HAP-1 (cell line): ENCODE results near the gene SLC6A20.

Source experiments
- DNase-seq, 2 experiments: peaks; one replicate each; pipeline ENCODE4 v3.0.0-alpha.2; 2016 to 2020; ENCODE audit warnings: low spot score in 2 of 2
- H3K27me3 ChIP-seq: fragments of 250-450 bp; sonication (Bioruptor Pico); 2 replicates; pipeline ENCODE4 v1.5.1; 2020; ENCODE audit warnings: low read depth, mild to moderate bottlenecking, moderate library complexity
- H3K36me3 ChIP-seq: fragments of 250-450 bp; sonication (Bioruptor Pico); replicated peaks from 2 replicates; pipeline ENCODE4 v1.5.1; 2020; ENCODE audit warnings: mild to moderate bottlenecking
- H3K4me1 ChIP-seq: fragments of 250-450 bp; sonication (Bioruptor Pico); 2 replicates; pipeline ENCODE4 v1.5.1; 2020; ENCODE audit warnings: mild to moderate bottlenecking
- H3K4me3 ChIP-seq: fragments of 250-450 bp; sonication (Bioruptor Pico); 2 replicates; pipeline ENCODE4 v1.5.1; 2020; ENCODE audit warnings: mild to moderate bottlenecking, moderate library complexity
- H3K9me3 ChIP-seq: fragments of 250-450 bp; sonication (Bioruptor Pico); 2 replicates; pipeline ENCODE4 v1.5.1; 2020; ENCODE audit warnings: mild to moderate bottlenecking, moderate library complexity
- in situ Hi-C: fragments of 300-500 bp; cut with MboI; formaldehyde crosslinking; loops from 3 replicates; pipeline ENCODE4 v1.14.3; 2020; ENCODE audit warnings: low sequenced_read_pairs, inconsistent platforms, mixed read lengths

SLC6A20 gene

DNA sequence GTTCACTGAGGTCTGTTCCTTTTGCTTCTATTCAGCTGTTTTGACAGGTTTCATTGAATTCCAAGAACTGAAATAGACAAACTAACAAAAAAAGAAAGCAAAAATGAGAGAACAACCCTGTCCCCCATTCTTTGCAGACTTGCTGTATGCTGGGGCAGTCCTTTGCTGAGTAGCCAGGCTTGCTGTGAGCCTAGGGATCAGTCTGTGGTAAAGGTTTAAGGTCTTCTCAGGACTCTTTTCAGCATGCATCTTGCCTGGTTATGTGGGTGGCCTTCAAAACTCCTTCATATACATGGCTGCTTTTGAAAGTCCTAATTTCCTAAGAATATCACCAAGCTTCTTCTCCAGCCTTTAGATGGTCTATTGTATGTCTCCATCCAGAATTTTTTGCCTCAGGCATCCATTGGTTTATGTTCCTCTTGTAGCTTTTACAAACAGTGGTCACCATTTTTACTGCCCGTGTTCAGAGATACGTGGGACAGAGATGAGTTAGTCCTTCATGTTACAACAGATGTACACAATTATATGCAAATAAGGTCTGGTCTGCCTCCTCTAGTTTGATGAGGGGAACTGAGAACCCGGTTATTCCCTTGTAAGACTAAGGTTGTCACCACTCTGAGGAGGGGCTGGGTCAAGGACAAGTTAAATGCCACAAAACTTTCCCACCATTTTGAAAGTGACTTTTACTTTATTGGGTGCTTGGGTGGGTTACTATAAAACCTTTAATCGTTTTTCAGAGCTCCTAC is 65.8 kb downstream of the SLC6A20 start:
- Histone ChIP-seq H3K4me1 (no peaks in the 10 kb centered on the region), H3K36me3 (peaks cover 36% of the 10 kb centered on the region), H3K27me3 (no peaks in the 10 kb centered on the region), H3K4me3 (no peak overlapping the region), H3K9me3 (no peaks in the 10 kb centered on the region)
- no peak for DNase-seq
- in situ Hi-C loops, result no loop called here

DNA sequence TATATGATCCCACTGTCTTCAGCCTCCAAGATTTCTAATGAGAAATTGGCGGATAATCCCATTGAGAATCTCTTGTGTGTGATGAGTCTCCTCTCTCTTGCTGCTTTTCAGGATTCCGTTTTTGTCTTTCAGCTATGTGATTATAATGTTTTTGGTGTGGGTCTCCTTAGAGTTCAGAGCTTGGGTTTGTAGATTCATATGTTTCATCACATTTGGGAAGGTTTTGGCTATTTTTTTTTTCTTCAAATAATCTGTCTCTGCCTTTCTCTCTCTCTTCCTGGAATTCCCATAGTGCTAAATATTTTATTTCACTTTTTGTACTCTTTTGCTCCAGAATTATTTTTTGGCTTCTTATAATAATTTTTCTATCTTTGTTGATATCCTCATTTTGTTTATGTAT is 66.7 kb downstream of the SLC6A20 start:
- Histone ChIP-seq H3K4me1 (no peaks in the 10 kb centered on the region), H3K27me3 (no peaks in the 10 kb centered on the region), H3K36me3 (peaks cover 37% of the 10 kb centered on the region), H3K4me3 (no peak overlapping the region), H3K9me3 (no peaks in the 10 kb centered on the region)
- no peak for DNase-seq
- in situ Hi-C loops, result no loop called here

DNA sequence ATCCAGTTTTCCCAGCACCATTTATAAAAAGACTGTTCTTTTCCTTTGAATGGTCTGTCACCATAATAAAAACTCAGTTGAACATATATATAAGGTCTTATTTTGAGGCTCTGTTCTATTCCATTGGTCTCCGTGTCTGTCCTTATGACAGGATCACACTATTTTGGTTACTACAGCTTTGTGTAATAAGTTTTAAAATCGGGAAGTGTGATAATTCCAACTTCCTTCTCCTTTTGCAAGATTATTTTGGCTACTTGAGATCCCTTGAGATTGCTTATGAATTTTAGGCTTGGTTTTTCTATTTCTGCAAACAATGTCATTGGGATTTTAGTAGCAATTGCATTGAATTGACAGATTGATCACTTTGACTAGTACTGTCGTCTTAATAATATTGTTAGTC is 71.4 kb downstream of the SLC6A20 start:
- Histone ChIP-seq H3K9me3 (no peaks in the 10 kb centered on the region), H3K27me3 (no peaks in the 10 kb centered on the region), H3K4me3 (no peak overlapping the region), H3K4me1 (no peaks in the 10 kb centered on the region), H3K36me3 (peaks cover 31% of the 10 kb centered on the region)
- no peak for DNase-seq
- in situ Hi-C loops, result no loop called here

DNA sequence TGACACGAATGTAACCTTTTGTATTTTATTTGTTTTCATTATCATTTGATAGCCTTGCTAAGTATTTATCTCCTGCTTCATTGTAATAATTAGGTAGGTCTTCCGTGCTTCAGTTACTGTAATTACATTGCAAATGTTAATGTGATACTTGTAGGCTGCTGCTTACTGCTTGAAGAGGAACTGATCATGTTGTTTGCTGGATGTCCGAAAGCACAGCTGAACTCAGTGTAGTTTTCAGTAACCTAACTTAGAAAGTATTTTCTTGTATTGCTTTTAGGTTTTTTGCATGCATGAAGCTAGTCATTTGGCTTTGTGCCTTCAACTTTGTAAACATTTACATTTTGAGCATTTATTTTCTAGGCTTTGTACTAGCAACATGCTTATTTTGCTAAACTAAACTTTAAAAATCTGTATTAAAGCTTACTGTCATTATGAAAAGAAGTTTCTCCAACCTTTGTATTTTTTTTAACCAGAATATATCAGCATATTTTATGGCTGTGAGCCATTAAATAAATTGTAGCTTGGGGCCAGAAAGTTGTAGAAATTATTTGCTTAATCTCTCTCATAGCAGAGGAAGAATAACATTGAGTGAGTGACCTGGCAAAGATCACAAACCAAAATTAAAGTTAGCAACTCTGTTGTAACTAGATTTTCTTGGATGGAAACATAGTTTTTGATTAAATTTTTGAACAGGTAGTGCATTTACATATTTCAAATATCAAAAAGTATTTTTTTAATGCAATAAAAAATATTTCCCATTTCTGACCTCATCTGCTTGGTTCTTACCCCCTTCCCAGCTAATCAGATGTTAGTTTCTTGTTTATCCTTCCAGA is 76.5 kb downstream of the SLC6A20 start:
- Histone ChIP-seq H3K9me3 (no peaks in the 10 kb centered on the region), H3K36me3 (peaks cover 32% of the 10 kb centered on the region), H3K4me1 (no peaks in the 10 kb centered on the region), H3K4me3 (no peak overlapping the region), H3K27me3 (no peaks in the 10 kb centered on the region)
- in situ Hi-C loops, result no loop called here
- DNase-seq, result no peak

DNA sequence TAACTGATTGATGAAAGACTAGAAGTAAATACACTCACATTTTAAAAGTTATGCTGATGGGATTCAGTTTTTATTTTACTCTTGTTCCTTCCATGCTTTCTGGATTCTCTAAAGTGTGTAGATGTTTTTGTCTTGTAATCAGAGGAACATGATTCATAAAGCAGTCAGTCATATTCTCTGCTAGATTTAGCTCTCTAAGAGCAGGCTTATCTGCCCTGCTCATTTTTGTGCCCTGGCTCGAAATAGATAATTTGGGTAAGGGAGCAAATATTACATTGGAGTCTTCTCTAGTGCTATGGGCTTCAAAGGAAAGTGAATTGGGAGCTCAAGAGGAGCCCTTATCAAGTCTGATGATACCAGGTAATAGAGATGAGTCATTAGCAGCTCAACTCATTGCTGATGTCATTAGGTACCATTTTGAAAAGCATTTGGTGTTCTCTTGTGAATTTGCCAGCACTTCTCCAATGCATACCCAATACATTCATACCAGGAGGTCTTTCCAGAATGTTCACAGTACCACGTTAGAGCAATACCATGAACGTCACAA is 79.5 kb downstream of the SLC6A20 start:
- Histone ChIP-seq H3K4me1 (peaks cover 9% of the 10 kb centered on the region), H3K27me3 (no peaks in the 10 kb centered on the region), H3K4me3 (no peak overlapping the region), H3K36me3 (peaks cover 18% of the 10 kb centered on the region), H3K9me3 (no peaks in the 10 kb centered on the region)
- in situ Hi-C loops, result no loop called here
- DNase-seq, result no peak

GRCh38 chr3:45715945-45716344 is 80.4 kb downstream of the SLC6A20 start:
- Histone ChIP-seq H3K36me3 (peaks cover 21% of the 10 kb centered on the region), H3K4me1 (peaks cover 9% of the 10 kb centered on the region), H3K4me3 (no peak overlapping the region), H3K27me3 (no peaks in the 10 kb centered on the region), H3K9me3 (no peaks in the 10 kb centered on the region)
- DNase-seq, result no peak
- in situ Hi-C loops, result no loop called here

- H3K36me3 ChIP-seq, result peaks cover 27% of the 10 kb centered on the region
- H3K27me3 ChIP-seq, result no peaks in the 10 kb centered on the region
- H3K4me1 ChIP-seq, result peaks cover 9% of the 10 kb centered on the region
- in situ Hi-C loops, result no loop called here
- no peak for DNase-seq
- H3K4me3 ChIP-seq, result no peak overlapping the region
- no peaks in the 10 kb centered on the region for H3K9me3 ChIP-seq
Measured at GRCh38 chr3:45712434-45713110, 83.8 kb downstream of the SLC6A20 start.

GRCh38 chr3:45711931-45712330 is 84.4 kb downstream of the SLC6A20 start:
- in situ Hi-C loops, result no loop called here
- Histone ChIP-seq H3K4me3 (no peak overlapping the region), H3K27me3 (no peaks in the 10 kb centered on the region), H3K4me1 (peaks cover 9% of the 10 kb centered on the region), H3K9me3 (no peaks in the 10 kb centered on the region), H3K36me3 (peaks cover 31% of the 10 kb centered on the region)
- no peak for DNase-seq

- in situ Hi-C loops, result no loop called here
- H3K27me3 ChIP-seq, result no peaks in the 10 kb centered on the region
- H3K4me1 ChIP-seq, result peaks cover 26% of the 10 kb centered on the region
- peak in 1 of 2 experiments; percentile 6 for DNase-seq
- no peak overlapping the region for H3K4me3 ChIP-seq
- no peaks in the 10 kb centered on the region for H3K9me3 ChIP-seq
- H3K36me3 ChIP-seq, result peaks cover 29% of the 10 kb centered on the region
Measured at GRCh38 chr3:45705839-45706808, 90.2 kb downstream of the SLC6A20 start.
